Subcutaneous adipose tissue (tissue), 4 donors: Measurements from ENCODE around the gene TNFSF12. TPM values are rescaled to one million over a fixed set of nuclear protein-coding genes. Genes with fewer than 3 reads are reported as not detected.

Experiments used
- total RNA-seq, 4 donors: library from RNA; depleted of rRNA; stranded (reverse); fragments of >200 nt; gene quantifications; one replicate each; pipeline ENCODE4 v1.1.0, GENCODE V29; 2016
- TF ChIP-seq, protein P1 (sequence below): fragments of 450-650 bp; IDR thresholded peaks from one replicate; pipeline ENCODE4 v1.5.1; 2016; ENCODE audit warnings: low read depth, mild to moderate bottlenecking, control low read depth, antibody characterized with exemption, moderate library complexity

TNFSF12 gene
- total RNA-seq, 4 donors from 2014 or later: 21.2 to 61.9 (median 58.7) TPM

DNA sequence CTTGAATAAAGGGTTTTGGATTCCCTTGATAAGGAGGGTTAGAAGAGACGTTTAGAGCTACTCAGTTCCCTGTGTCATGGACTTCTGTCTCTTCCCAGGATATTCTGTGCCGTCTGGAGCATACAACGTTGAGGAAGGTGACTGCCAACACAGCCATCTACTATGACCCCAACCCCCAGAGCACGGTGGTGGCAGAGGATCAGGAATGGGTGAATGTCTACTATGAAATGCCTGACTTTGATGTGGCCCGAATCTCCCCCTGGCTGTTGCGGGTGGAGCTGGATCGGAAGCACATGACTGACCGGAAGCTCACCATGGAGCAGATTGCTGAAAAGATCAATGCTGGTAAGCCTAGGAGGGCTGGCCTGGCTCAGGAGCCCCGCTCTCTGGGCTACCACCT lies 40.0 kb upstream of the TNFSF12 start:
- TF ChIP-seq, protein P1, sequence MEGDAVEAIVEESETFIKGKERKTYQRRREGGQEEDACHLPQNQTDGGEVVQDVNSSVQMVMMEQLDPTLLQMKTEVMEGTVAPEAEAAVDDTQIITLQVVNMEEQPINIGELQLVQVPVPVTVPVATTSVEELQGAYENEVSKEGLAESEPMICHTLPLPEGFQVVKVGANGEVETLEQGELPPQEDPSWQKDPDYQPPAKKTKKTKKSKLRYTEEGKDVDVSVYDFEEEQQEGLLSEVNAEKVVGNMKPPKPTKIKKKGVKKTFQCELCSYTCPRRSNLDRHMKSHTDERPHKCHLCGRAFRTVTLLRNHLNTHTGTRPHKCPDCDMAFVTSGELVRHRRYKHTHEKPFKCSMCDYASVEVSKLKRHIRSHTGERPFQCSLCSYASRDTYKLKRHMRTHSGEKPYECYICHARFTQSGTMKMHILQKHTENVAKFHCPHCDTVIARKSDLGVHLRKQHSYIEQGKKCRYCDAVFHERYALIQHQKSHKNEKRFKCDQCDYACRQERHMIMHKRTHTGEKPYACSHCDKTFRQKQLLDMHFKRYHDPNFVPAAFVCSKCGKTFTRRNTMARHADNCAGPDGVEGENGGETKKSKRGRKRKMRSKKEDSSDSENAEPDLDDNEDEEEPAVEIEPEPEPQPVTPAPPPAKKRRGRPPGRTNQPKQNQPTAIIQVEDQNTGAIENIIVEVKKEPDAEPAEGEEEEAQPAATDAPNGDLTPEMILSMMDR: no peak

DNA sequence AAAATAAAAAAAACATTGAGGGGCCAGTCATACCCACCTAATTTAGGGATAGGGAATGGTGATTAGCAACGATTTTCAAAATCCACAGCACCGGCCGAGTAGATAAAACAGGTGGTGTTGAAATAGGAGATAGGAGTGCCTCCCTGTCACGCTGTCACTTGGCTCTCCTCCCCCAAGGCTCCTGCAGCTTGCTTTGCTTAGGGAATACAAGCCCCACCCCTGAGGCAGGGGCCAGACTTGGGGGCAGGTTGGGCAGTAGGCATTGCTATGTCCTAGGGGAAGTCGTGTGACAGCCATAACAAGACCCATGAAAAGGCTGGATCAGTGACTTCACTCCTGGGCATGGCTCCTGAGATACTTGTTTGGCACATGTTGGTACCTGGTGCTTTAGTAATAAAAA lies 38.9 kb upstream of the TNFSF12 start:
- TF ChIP-seq, protein P1: no peak

DNA sequence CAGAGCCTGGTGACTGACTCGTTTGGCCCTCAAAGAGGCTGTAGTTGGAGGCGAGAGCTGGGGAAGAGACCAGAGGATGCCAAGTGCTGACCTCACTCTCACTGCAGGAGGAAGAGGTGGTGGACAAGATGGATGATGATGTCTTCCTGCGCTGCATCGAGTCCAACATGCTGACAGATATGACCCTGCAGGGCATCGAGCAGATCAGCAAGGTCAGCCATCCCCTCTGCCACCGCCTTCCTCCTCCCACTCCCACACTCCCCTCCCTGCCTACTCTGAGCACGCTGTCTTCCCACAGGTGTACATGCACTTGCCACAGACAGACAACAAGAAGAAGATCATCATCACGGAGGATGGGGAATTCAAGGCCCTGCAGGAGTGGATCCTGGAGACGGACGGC lies 37.8 kb upstream of the TNFSF12 start:
- TF ChIP-seq, protein P1: no peak

DNA sequence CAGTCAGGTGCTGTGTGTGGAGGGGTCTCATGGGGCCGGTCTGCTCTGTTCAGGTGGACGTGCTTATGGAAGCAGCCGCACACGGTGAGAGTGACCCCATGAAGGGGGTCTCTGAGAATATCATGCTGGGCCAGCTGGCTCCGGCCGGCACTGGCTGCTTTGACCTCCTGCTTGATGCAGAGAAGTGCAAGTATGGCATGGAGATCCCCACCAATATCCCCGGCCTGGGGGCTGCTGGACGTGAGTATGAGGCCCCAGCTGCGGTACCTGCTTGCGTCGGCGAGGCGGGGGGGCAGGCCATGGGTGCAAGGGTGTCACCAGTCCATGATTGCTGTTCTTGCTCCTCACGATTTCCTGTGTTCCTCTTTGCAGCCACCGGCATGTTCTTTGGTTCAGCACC lies 36.8 kb upstream of the TNFSF12 start:
- TF ChIP-seq, protein P1: no peak

DNA sequence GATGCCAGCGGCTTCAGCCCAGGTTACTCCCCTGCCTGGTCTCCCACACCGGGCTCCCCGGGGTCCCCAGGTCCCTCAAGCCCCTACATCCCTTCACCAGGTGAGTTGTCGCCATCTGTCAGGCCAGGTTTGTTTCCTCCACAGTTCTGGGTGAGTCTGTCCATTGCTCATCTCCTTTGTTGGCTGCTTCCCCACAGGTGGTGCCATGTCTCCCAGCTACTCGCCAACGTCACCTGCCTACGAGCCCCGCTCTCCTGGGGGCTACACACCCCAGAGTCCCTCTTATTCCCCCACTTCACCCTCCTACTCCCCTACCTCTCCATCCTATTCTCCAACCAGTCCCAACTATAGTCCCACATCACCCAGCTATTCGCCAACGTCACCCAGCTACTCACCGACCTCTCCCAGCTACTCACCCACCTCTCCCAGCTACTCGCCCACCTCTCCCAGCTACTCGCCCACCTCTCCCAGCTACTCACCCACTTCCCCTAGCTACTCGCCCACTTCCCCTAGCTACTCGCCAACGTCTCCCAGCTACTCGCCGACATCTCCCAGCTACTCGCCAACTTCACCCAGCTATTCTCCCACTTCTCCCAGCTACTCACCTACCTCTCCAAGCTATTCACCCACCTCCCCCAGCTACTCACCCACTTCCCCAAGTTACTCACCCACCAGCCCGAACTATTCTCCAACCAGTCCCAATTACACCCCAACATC lies 35.9 kb upstream of the TNFSF12 start:
- TF ChIP-seq, protein P1: no peak

DNA sequence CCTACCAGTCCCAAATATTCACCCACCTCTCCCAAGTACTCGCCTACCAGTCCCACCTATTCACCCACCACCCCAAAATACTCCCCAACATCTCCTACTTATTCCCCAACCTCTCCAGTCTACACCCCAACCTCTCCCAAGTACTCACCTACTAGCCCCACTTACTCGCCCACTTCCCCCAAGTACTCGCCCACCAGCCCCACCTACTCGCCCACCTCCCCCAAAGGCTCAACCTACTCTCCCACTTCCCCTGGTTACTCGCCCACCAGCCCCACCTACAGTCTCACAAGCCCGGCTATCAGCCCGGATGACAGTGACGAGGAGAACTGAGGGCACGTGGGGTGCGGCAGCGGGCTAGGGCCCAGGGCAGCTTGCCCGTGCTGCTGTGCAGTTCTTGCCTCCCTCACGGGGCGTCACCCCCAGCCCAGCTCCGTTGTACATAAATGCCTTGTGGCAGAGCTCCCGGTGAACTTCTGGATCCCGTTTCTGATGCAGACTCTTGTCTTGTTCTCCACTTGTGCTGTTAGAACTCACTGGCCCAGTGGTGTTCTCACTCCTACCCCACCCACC lies 34.9 kb upstream of the TNFSF12 start:
- TF ChIP-seq, protein P1: no peak

DNA sequence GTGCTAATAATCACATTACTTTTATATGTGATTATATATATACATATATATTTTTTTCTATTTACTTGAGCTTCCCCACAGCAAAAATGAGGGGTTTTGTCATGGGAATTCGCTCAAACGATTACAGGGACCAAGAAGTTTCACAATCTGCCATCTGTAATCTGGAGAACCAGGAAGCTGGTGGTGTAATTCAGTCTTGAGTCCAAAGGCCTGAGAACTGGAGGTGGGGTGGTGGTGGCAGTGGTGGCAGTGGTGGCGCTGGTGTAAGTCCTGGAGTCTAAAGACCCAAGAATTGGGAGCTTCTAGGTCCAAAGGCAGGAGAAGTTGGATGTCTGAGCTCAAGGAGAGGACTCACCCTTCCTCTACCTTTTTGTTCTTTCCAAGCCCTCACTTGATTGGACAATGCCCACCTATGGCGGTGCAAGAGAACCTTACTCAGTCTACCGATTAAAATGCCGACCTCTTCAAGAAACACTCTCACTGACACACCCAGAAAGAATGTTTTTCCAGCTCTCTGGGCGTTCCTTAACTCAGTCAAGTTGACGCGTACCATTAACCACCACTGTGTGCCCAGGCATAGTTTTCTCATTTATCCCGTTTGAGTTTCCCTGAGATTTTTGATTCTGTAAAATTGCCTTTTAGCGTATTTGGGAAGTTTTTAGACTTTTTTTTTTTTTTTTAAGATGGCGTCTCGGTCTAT lies 32.8 kb upstream of the TNFSF12 start:
- TF ChIP-seq, protein P1: no peak
